Urothelium cell line (cell line): ENCODE measurements around the gene ATRNL1.
"Not testable (repeated sequence)": the region's sequence is repeated elsewhere in the genome, so short reads cannot be mapped to it uniquely, and the experiment has no call there.

Source experiments
- DNase-seq: peaks from one replicate; pipeline ENCODE4 v3.0.0; 2011; ENCODE audit warnings: low spot score, mixed read lengths
- FAIRE-seq: peaks from 2 replicates; lab custom pipeline; 2011; peaks lifted over from hg19 to GRCh38; lab: Jason Lieb, UNC

The ATRNL1 gene

DNA sequence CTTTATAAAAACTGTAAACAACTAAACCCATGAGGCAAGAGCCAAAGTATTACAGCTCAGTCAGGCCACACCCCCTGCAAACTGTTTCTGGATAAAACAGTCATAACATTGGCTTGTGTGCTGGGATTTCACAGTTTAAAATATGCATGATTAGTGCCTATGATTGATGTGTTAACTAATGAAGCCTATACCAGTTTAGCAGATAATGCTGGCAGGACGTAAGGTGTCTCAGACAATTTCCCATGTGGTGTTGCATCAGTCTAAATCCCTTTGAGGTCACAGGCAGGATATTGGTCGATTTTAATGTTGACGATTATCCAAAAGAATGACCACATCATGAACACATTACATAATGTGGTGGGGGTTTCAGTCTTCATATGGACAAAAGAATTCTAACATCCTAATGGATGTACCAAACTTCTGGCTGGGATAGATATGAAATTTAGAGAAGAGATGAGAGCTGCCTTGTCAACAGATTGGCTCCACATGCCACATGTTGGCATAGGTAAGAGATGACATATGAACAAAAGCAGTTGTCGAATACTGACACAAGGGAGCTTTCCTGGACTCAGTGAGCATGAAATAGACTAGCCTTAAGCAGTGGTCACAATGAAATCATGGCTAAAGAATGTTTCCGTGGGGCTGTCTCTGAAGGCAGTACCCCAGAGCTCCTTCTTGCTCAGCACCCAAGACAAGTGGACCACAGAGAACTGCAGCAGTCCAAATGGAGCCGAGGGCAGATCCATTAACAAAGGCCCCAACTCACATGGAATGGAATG, 734.3 kb downstream of the ATRNL1 start:
- DNase-seq (peak; percentile 4), FAIRE-seq (no peak)

- not testable (repeated sequence) for DNase-seq, FAIRE-seq
Observed at GRCh38 chr10:115828182-115828581, 735.0 kb downstream of the ATRNL1 start.

- FAIRE-seq = no peak
- no peak for DNase-seq
Observed at GRCh38 chr10:115829521-115830205, 736.5 kb downstream of the ATRNL1 start.

DNA sequence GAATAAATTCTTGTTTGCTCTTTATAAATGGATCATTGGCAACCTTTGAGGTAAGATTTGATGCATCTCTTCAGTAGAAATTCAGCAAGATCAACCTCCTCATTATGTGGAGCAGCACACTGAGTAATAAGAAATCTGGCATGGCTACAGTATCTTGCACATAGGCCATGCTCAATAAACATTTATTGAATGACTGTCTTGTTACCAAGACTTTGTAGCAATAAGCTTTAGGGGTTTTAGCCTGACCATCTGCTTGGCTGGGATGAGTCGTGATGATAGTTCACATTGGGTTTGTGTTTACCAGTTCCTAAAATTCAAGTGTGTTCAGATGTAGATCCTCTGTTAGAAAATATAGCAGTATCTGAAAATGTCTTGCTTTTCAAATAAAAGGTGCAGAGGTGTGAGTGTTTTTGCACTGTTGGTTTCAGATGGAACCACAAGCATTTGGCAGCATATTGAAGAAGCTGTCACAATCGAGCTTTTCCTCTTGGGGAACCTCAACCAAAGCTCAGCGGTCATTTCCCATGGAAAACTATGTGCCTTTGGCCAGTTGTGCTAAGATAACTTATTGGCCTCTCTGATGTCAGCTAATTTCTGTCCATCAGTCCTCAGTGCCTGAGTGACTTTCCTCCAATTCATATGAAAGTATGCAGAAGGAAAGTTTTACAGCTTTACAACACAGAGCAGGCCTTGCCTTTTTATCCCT, 737.3 kb downstream of the ATRNL1 start:
- no peak for FAIRE-seq

GRCh38 chr10:115831016-115831415, 737.9 kb downstream of the ATRNL1 start:
- FAIRE-seq = no peak
- DNase-seq = no peak

More for the DNA sequence above, 737.3 kb downstream of the ATRNL1 start:
- DNase-seq = no peak

DNA sequence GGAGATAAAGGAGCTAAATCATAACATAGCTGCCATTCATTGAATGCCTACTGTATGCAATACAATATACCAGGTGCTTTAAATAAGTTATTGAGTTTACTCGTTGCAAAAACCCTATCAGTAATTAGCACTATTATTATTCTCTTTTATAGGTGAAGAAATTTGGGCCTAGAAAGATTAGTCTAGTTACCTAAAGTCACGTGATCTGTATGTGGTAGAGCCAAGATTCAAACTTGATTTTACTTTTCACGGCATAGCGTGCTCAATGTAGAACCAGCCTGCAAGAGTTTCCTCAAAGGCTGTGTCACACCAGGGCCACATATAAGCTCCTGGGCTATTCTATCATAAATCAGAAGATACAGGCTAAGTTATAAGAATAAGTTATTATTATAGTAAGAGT, 740.0 kb downstream of the ATRNL1 start:
- DNase-seq (no peak), FAIRE-seq (no peak)

DNA sequence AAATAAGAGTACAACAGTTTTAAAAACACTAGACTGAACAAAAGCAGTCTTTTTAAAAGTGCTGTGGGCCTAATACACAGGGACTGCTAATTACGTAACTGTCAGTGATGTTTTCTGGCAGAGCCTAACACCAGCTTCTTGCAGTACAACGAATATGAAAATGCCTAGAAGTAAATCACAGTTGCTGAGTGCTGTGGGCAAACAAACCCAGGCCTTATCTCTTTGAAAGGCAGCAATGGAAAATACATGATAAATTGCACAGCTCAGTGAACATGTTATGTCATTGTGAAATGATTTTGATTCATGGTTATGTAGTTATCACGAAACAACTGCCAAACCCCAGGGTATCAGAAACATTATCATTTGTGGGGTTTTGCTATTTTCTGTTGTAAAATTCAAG, 751.4 kb downstream of the ATRNL1 start:
- no peak for FAIRE-seq
- DNase-seq = no peak

DNA sequence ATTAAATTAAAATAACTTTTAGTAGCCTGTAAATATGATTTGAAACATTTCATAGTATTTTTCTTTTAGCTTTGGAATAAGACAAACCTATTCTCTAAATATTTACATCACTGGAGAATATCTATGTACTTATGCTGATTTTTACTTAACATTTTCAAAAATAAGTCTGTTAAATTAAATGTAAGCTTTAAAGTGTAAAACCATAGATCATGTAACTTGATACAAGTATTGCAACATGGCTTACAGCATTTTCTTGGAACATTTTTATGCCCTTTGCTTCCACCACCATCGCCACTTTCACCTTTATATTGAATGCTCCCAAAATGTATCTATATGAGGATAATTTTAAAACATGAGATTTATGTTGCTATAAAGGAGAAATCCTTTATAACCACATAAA, 752.8 kb downstream of the ATRNL1 start:
- no peak for FAIRE-seq
- DNase-seq = no peak

DNA sequence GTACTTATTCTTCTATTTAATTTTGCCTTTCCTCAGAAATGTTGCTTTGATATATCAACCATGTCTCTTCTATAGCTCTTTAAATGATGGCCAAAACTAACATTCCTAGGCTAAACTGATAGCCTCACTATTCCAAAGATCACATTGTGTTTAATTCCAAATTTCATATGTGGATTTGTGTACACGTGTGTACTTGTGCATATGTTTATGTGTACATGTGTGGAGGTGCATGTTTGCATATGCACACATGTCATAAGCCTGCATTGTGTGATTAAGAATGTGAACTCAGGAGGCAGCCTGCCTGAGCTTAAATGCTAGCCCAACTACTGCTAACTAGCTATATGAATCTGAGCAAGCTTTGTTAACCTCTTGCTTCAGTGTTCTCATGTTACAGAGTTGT, 753.4 kb downstream of the ATRNL1 start:
- no peak for FAIRE-seq
- no peak for DNase-seq

DNA sequence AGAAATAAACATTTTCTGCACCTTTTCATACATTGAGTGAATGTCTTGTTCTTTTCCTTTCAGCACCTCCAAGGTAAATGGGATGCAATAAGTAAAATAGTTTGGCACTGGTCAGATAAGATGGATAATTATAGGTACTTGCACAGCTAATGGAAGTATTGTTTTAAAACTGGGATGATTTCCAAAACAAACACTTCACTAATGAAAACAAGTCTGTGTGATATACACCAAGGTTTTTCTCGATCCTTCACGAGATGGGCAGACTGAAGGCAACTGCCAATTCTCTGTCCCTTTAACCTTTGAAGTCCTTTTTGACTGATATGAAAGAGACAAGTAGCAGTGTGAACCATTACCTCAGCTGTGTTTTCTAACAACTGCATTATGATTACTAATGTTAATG, 756.0 kb downstream of the ATRNL1 start:
- no peak for FAIRE-seq
- DNase-seq = no peak

DNA sequence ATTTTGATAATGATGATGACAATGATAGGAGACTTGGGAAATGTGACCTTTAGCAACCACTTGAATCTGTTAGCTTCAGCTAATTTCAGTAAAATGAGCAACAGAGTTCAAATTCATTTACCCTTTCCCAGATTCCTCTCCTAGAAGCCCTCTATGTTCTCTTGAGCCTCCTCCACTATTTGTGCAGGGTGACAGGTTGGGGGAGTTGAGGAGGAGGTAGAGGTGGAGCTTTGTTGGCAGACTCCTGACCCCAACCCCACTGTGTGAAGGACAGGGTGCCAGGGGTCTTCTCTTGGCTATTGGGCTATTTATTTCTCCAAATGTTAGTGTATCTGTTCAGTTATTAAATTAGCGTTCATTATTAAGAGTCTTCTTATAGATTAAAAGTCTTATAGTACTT, 757.5 kb downstream of the ATRNL1 start:
- FAIRE-seq (no peak), DNase-seq (no peak)

- no peak for FAIRE-seq
- DNase-seq = no peak
Observed at GRCh38 chr10:115851695-115852094, 758.5 kb downstream of the ATRNL1 start.

DNA sequence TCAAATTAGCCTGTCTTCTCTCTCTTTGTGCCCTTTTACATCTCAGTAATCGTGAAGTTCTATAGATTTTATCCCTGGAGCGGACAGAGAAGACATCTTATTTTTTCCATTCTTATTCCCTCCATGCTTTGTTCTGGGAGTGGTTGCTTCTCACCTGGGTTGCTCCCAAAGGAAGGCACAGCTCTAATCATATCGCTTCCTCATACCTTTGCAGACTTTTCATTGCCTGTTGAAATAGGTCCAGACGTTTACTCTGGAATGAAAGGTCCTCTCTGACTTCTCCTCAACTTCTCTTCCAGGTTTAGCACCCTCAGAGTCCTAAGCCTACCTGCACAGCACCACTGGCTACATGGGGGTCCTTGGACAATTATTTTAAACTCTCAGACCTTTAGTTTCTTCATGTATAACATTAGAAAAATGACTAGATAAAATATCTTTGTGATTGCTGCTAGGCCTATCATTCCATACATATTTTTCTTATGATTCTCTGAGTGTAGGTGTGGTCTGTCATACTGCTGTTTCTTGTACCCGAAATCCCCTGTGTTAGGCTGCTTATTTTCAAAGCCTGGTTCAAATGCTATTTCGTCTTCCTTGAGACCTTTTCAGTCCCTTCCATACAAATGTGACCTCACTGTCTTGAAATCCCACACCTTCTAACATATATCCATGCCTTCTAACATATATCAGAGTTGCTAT, 761.7 kb downstream of the ATRNL1 start:
- FAIRE-seq (no peak), DNase-seq (peak; percentile 6)

DNA sequence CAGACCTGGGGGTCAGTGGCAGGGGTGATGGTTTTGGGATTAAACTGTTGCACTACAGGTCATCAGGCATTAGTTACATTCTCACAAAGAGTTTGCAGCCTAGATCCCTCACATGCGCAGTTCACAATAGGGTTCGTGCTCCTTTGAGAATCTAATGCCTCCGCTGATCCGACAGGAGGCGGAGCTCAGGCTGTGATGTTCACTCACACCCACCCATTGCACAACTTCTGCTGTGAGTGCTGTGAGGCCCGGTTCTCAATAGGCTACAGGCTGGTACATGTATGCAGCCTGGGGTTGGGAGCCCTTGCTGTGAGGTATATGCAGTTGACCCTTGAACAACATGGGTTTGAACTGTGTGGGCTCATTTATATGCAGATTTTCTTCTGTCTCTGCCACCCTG, 763.4 kb downstream of the ATRNL1 start:
- DNase-seq (no peak), FAIRE-seq (no peak)

- DNase-seq (no peak), FAIRE-seq (no peak)
Observed at GRCh38 chr10:115857856-115858255, 764.7 kb downstream of the ATRNL1 start.

DNA sequence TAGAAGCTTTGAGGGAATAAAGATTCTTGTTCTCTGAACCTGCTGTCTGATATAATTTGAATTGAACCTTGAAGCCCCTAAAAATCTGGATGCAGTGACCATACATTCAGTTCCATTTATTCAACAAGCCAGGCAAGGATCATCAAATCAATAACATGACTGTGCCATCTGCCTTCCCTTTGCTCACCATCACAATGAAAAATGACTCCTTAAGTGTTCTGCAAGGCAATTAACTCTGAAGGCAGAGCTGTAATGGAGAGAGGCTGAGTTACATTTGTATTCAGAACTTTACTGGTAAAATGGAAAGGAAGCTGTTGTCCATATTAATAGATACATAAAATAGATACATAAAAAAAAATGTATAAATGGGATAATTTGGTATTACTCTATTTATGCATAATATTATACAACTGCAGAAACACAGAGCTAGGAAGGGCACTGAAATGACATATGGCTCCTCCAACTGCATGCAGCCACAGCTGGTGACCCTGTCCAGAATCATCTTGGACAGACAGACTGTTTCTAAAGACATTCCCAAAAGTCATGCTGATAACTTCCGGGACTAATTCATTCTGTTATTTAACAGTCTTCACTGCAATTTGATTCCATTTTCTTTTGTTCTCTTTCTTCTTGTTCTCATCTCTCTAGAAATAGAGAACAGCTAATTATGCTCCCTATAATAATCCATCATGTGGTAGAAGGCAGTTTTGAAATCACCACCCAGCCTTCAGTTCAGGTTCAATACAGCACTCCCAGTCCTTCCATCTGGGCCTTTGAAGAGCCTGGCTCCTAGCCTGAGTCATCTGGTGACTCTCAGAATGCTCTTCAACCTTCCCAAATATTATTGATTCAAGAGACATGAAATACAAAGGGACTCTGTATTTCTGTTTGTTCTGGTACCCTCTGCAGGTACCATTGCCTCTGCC, 767.3 kb downstream of the ATRNL1 start:
- DNase-seq = no peak

GRCh38 chr10:115861455-115861854, 768.3 kb downstream of the ATRNL1 start:
- FAIRE-seq = no peak
- DNase-seq = no peak

More for the DNA sequence above, 767.3 kb downstream of the ATRNL1 start:
- no peak for FAIRE-seq

GRCh38 chr10:115861864-115862263, 768.7 kb downstream of the ATRNL1 start:
- DNase-seq (peak; percentile 36), FAIRE-seq (no peak)

- DNase-seq (no peak), FAIRE-seq (no peak)
Observed at GRCh38 chr10:115866174-115866573, 773.0 kb downstream of the ATRNL1 start.

GRCh38 chr10:115866691-115867090, 773.5 kb downstream of the ATRNL1 start:
- no peak for FAIRE-seq

More at GRCh38 chr10:115866691-115867090, 773.5 kb downstream of the ATRNL1 start:
- no peak for DNase-seq
